ENCODE data around the gene HSPG2.
"Not testable (repeated sequence)": the region's sequence is repeated elsewhere in the genome, so short reads cannot be mapped to it uniquely, and the experiment has no call there.

The HSPG2 gene

GRCh38 chr1:21911205-21912001 lies 25.7 kb downstream of the HSPG2 start:
- no peak for DNase-seq

- no peak for DNase-seq
These were observed 26.4 kb downstream of the HSPG2 start for GRCh38 chr1:21910558-21911204.

GRCh38 chr1:21909787-21910503 lies 27.2 kb downstream of the HSPG2 start:
- peak; percentile 17 for DNase-seq

- DNase-seq = no peak
These were observed 27.8 kb downstream of the HSPG2 start for GRCh38 chr1:21909286-21909759.

- DNase-seq = not testable (repeated sequence)
These were observed 29.2 kb downstream of the HSPG2 start for GRCh38 chr1:21907737-21908534.

GRCh38 chr1:21907079-21907418 lies 30.1 kb downstream of the HSPG2 start:
- DNase-seq = no peak

GRCh38 chr1:21906173-21907078 lies 30.7 kb downstream of the HSPG2 start:
- no peak for DNase-seq

GRCh38 chr1:21904704-21905520 lies 32.2 kb downstream of the HSPG2 start:
- peak; percentile 35 for DNase-seq

- no peak for DNase-seq
These were observed 32.7 kb downstream of the HSPG2 start for GRCh38 chr1:21904454-21904703.

GRCh38 chr1:21903638-21904453 lies 33.3 kb downstream of the HSPG2 start:
- no peak for DNase-seq

- DNase-seq = no peak
These were observed 34.8 kb downstream of the HSPG2 start for GRCh38 chr1:21902026-21903012.

GRCh38 chr1:21901473-21901847 lies 35.6 kb downstream of the HSPG2 start:
- DNase-seq = no peak

- DNase-seq = no peak
These were observed 36.2 kb downstream of the HSPG2 start for GRCh38 chr1:21900766-21901472.

GRCh38 chr1:21899987-21900386 lies 37.1 kb downstream of the HSPG2 start:
- DNase-seq = no peak

- DNase-seq = no peak
These were observed 37.8 kb downstream of the HSPG2 start for GRCh38 chr1:21899267-21899810.

GRCh38 chr1:21898326-21899200 lies 38.5 kb downstream of the HSPG2 start:
- no peak for DNase-seq

- DNase-seq = no peak
These were observed 39.3 kb downstream of the HSPG2 start for GRCh38 chr1:21897844-21898243.

All from activated T-cell treated with anti-CD3 and anti-CD28 coated beads for 4 hours (primary cell).